ENCODE data around the gene ENTREP1.

Gene ENTREP1

DNA sequence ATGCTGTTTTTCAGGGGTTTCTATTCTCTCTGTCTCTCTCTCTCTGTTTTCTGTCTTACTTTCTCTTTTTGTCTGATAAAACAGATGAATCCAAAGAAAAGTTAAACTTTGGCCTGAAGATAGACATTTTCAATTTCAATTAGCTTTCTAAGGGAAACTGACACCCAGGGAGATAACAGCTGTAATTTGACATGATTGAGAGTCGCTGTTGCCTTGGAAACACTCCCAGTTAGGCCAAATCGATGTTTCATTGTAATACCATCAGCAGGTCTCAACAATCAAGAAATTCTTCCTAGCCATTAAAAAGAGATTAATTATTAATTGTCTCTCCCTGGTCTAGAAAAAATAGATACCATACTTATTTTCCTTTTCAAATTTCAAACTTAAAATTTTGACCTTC, 53.0 kb downstream of the ENTREP1 start:
- no peak overlapping the region for H3K4me3 ChIP-seq (replicated peaks; ENCODE audit: low read depth, low read length)
- no peak for DNase-seq (ENCODE audit: extremely low read depth, low read depth)
- TF ChIP-seq, protein P1, sequence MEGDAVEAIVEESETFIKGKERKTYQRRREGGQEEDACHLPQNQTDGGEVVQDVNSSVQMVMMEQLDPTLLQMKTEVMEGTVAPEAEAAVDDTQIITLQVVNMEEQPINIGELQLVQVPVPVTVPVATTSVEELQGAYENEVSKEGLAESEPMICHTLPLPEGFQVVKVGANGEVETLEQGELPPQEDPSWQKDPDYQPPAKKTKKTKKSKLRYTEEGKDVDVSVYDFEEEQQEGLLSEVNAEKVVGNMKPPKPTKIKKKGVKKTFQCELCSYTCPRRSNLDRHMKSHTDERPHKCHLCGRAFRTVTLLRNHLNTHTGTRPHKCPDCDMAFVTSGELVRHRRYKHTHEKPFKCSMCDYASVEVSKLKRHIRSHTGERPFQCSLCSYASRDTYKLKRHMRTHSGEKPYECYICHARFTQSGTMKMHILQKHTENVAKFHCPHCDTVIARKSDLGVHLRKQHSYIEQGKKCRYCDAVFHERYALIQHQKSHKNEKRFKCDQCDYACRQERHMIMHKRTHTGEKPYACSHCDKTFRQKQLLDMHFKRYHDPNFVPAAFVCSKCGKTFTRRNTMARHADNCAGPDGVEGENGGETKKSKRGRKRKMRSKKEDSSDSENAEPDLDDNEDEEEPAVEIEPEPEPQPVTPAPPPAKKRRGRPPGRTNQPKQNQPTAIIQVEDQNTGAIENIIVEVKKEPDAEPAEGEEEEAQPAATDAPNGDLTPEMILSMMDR (IDR thresholded peaks at IDR 0.05; ENCODE audit: low read depth, low read length, missing control alignments), result no peak

DNA sequence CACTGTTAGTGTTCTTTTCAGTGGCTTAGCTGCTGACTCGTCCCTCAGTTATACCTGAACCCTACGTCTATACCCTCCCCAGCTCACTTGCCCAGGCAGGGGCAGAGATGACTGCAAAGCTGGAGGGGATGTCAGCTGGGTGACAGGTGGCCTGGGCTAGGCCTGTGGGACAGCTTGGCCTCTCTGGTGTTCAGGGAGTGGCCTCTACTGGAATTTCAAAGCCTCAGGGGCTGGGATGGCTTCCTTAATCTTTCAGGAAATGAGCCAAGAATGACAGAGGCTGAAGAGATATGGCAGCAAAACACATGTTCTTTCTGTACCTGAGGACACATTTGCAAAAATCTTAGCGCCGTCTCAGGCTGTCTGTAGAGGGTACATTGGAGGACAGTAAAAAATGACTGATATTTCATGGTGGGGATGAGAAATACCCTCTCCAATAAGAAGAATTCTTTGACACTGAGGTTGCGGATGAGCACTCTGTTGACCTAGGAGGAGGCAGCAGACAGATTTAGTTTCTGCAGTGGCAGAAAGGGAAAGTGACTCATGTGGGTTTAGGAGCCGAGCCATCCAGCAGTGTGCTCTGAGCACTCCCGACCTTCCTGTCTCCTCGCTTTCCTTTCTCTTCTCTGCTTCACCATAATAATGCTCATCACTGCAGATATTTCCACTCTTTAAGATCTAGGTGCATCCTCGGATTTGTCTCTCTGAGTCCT, 54.4 kb downstream of the ENTREP1 start:
- H3K4me3 ChIP-seq (replicated peaks; ENCODE audit: low read depth, low read length), result no peak overlapping the region
- TF ChIP-seq, protein P1 (IDR thresholded peaks at IDR 0.05; ENCODE audit: low read depth, low read length, missing control alignments), result no peak
- DNase-seq (ENCODE audit: extremely low read depth, low read depth), result no peak

DNA sequence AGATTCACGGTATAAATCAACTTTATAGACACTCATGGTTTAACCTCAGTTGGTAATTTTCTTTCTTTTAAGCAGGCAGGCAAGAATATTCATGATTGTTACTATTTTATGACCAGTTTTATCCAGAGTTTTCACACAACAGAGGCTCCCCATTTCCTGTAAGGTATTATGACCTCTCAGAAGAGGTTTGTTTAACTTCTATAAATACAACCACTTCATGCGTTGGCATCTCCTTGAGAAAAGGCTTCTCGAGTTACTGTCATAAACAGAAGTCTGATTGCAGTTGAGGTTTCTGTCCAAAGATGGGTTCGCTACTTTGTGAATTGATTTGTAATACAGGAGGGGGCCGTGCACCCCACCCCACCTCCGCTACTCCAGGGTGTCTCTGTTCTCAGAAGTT, 55.3 kb downstream of the ENTREP1 start:
- H3K4me3 ChIP-seq (replicated peaks; ENCODE audit: low read depth, low read length), result no peak overlapping the region
- DNase-seq (ENCODE audit: extremely low read depth, low read depth), result no peak
- TF ChIP-seq, protein P1 (IDR thresholded peaks at IDR 0.05; ENCODE audit: low read depth, low read length, missing control alignments), result no peak

DNA sequence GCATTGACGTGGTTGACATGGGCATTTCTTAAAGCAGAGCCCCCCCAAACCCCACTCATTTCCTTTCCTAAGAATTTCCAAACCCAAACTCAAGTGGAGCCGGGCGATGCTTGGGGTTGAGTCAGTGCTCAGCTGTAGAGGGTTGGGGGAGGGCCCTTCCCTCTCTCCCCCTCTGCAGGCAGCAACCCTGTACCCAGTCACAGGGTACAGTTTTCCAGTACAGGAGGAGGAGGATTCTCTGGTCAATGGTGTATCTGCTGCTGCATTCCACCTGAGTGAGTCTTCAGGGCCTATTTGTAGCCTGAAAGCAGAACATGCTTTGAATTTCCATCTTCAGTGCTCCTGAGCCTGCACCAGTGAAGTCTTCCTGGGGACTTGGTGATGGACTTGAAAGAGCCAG, 55.8 kb downstream of the ENTREP1 start:
- no peak overlapping the region for H3K4me3 ChIP-seq (replicated peaks; ENCODE audit: low read depth, low read length)
- TF ChIP-seq, protein P1 (IDR thresholded peaks at IDR 0.05; ENCODE audit: low read depth, low read length, missing control alignments), result no peak
- no peak for DNase-seq (ENCODE audit: extremely low read depth, low read depth)

DNA sequence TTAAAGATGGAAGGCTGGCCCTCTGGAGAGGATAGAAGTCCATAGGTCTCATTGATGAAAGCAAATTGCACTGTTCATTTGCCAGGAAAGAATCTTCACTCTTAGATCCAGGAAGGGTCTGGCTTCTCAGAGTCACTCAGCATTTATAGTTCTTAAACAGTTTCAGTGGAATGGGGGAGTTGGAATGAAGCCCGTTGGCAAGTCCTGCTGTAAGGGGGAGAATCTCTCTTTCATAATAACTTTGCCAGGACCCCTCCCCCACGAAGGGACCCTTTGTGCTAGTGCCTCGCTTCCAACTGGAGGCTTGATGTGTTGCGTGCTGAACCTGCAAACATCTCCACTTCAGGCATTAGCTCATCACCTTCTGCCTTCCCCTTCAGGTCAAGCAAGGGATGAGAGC, 57.1 kb downstream of the ENTREP1 start:
- TF ChIP-seq, protein P1 (IDR thresholded peaks at IDR 0.05; ENCODE audit: low read depth, low read length, missing control alignments), result no peak
- no peak overlapping the region for H3K4me3 ChIP-seq (replicated peaks; ENCODE audit: low read depth, low read length)
- no peak for DNase-seq (ENCODE audit: extremely low read depth, low read depth)

DNA sequence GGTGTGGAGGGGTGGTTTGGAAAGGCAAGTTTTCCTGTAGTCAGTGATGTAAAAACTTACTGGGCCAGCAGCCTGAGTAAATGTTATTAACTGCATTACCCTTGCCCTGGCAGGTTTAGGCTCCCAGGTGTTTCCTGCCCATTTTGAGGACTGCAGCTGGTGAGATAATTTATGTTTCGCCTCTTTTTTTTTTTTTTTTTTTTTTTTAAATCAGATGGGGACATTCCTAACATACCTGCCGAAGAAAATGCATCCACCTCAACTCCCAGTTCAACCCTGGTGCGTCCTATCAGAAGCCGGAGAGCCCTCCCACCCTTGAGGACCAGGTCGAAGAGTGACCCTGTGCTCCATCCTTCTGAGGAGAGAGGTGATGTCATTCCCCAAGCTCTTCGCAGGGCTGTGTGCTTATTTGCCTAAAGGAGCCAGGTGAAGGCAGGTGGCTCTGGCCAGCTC, 60.6 kb downstream of the ENTREP1 start:
- no peak for DNase-seq (ENCODE audit: extremely low read depth, low read depth)

More for the DNA sequence above, 60.6 kb downstream of the ENTREP1 start:
- TF ChIP-seq, protein P1 (IDR thresholded peaks at IDR 0.05; ENCODE audit: low read depth, low read length, missing control alignments), result no peak
- no peak overlapping the region for H3K4me3 ChIP-seq (replicated peaks; ENCODE audit: low read depth, low read length)
